SK-N-SH (cell line): ENCODE data around the gene ZCCHC14. TPM values are rescaled to one million over a fixed set of nuclear protein-coding genes. Genes with fewer than 3 reads are reported as not detected.

Experiments
- CTCF ChIA-PET: fragments of 300-600, 350-600 bp; formaldehyde crosslinking; extraction: SDS; loops from one replicate; lab custom pipeline; 2021; lab: Yijun Ruan, JAX
- POLR2A ChIA-PET: fragments of 350-600 bp; sonication (Branson Sonifier 250); formaldehyde crosslinking; extraction: SDS; loops from one replicate; lab custom pipeline; 2020; ENCODE audit warnings: antibody characterized with exemption, inconsistent platforms; lab: Yijun Ruan, JAX
- DNase-seq: peaks from one replicate; pipeline ENCODE4 v3.0.0; 2012
- H2AFZ ChIP-seq: fragments of 200-600 bp; sonication (generic); 2 replicates; pipeline ENCODE4 v1.8.1; 2016; ENCODE audit warnings: antibody characterized with exemption, mild to moderate bottlenecking, low read depth
- H3F3A ChIP-seq: fragments of 200-600 bp; sonication (generic); replicated peaks from 2 replicates; pipeline ENCODE3; 2016; ENCODE audit warnings: antibody characterized with exemption, mild to moderate bottlenecking; ENCODE audit not compliant: insufficient read depth
- H3K27ac ChIP-seq, 2 experiments: fragments of 200-500 bp in 1 of 2; fragments of 200-600 bp in 1 of 2; sonication (Bioruptor generic) in 1 of 2; sonication (generic), shearing (Covaris generic) in 1 of 2; 2 replicates each; pipeline versions ENCODE4 v1.5.1 to v1.6.1; 2014 to 2016; ENCODE audit warnings: low read depth in 2 of 2, inconsistent platforms in 1 of 2, low read length in 1 of 2, mild to moderate bottlenecking in 1 of 2, mixed read lengths in 1 of 2
- H3K27me3 ChIP-seq: fragments of 200-600 bp; sonication (generic), shearing (Covaris generic); 2 replicates; pipeline ENCODE4 v1.6.1; 2016; ENCODE audit warnings: mixed run types; ENCODE audit not compliant: insufficient read depth
- H3K36me3 ChIP-seq, 2 experiments: fragments of 200-500 bp in 1 of 2; fragments of 200-600 bp in 1 of 2; sonication (Bioruptor generic) in 1 of 2; sonication (generic) in 1 of 2; replicated peaks in 1 of 2; 2 replicates each; pipeline versions ENCODE3 to v1.5.1; 2014 to 2016; ENCODE audit warnings: low read length in 1 of 2, mild to moderate bottlenecking in 1 of 2; ENCODE audit not compliant: insufficient read depth in 2 of 2, control insufficient read depth in 1 of 2
- H3K4me1 ChIP-seq, 2 experiments: fragments of 200-500 bp in 1 of 2; fragments of 200-600 bp in 1 of 2; sonication (Bioruptor generic) in 1 of 2; sonication (generic), shearing (Covaris generic) in 1 of 2; 2 replicates each; pipeline versions ENCODE4 v1.5.1 to v1.6.1; 2014 to 2016; ENCODE audit warnings: low read depth in 1 of 2, low read length in 1 of 2, mixed run types in 1 of 2; ENCODE audit not compliant: insufficient read depth in 2 of 2, control insufficient read depth in 1 of 2
- H3K4me2 ChIP-seq: fragments of 200-600 bp; sonication (generic), shearing (Covaris generic); 2 replicates; pipeline ENCODE4 v1.6.1; 2017; ENCODE audit warnings: mixed run types
- H3K4me3 ChIP-seq, 2 experiments: fragments of 200-500 bp in 1 of 2; fragments of 200-600 bp in 1 of 2; sonication (Bioruptor generic) in 1 of 2; sonication (generic), shearing (Covaris generic) in 1 of 2; 2 replicates each; pipeline versions ENCODE4 v1.5.1 to v1.8.1; 2014 to 2016; ENCODE audit warnings: low read depth in 2 of 2, inconsistent platforms in 1 of 2, low read length in 1 of 2, mild to moderate bottlenecking in 1 of 2, mixed read lengths in 1 of 2, moderate library complexity in 1 of 2
- H3K79me2 ChIP-seq: fragments of 200-600 bp; sonication (generic); 2 replicates; pipeline ENCODE4 v1.8.1; 2017; ENCODE audit warnings: mild to moderate bottlenecking; ENCODE audit not compliant: insufficient read depth
- H3K9ac ChIP-seq: fragments of 200-600 bp; sonication (generic); 2 replicates; pipeline ENCODE4 v1.6.1; 2017; ENCODE audit warnings: mixed run types
- H3K9me2 ChIP-seq: fragments of 200-600 bp; sonication (generic); 2 replicates; pipeline ENCODE4 v1.6.1; 2017; ENCODE audit warnings: mixed run types
- H3K9me3 ChIP-seq: fragments of 200-600 bp; sonication (generic); 2 replicates; pipeline ENCODE4 v1.6.1; 2017; ENCODE audit warnings: mixed run types, mild to moderate bottlenecking, moderate library complexity
- H4K20me1 ChIP-seq: fragments of 200-600 bp; sonication (generic); 2 replicates; pipeline ENCODE4 v1.6.1; 2017; ENCODE audit warnings: mild to moderate bottlenecking, mixed run types; ENCODE audit not compliant: insufficient read depth
- CHD2 ChIP-seq: fragments of 150-350 bp; IDR thresholded peaks from 2 replicates; pipeline ENCODE4 v1.6.1; 2018; ENCODE audit warnings: low read length; ENCODE audit not compliant: partially characterized antibody
- FOSL2 ChIP-seq: IDR thresholded peaks from 2 replicates; pipeline ENCODE4 v1.4.0; 2012; ENCODE audit warnings: low read depth, mild to moderate bottlenecking, moderate library complexity, borderline replicate concordance
- FOXM1 ChIP-seq: IDR thresholded peaks from 2 replicates; pipeline ENCODE4 v1.4.0; 2012; ENCODE audit warnings: low read depth, mild to moderate bottlenecking
- GABPA ChIP-seq: IDR thresholded peaks from 2 replicates; pipeline ENCODE4 v1.4.0; 2012; ENCODE audit warnings: low read depth, mild to moderate bottlenecking
- JUND ChIP-seq: IDR thresholded peaks from 2 replicates; pipeline ENCODE4 v1.4.0; 2012
- MEF2A ChIP-seq: IDR thresholded peaks from 2 replicates; pipeline ENCODE4 v1.4.0; 2012; ENCODE audit warnings: low read depth, borderline replicate concordance
- RCOR1 ChIP-seq: fragments of 150-350 bp; IDR thresholded peaks from 2 replicates; pipeline ENCODE4 v1.6.1; 2017; ENCODE audit warnings: antibody characterized with exemption, low read length
- RXRA ChIP-seq: IDR thresholded peaks from 2 replicates; pipeline ENCODE4 v1.4.0; 2012; ENCODE audit warnings: low read depth, mild to moderate bottlenecking, borderline replicate concordance
- SMC3 ChIP-seq: IDR thresholded peaks from 2 replicates; pipeline ENCODE4 v1.6.1; 2012; ENCODE audit warnings: low read depth, low read length, improper control_type of control experiment
- TCF12 ChIP-seq: IDR thresholded peaks from 2 replicates; pipeline ENCODE4 v1.4.0; 2012
- TEAD4 ChIP-seq: IDR thresholded peaks from 2 replicates; pipeline ENCODE4 v1.4.0; 2012; ENCODE audit warnings: mild to moderate bottlenecking, borderline replicate concordance; ENCODE audit not compliant: insufficient read depth
- WGBS: methylation state at CpG from one replicate; pipeline ENCODE4 v1.1.6; 2017; ENCODE audit warnings: low lambda C conversion rate; 5-methylcytosine and 5-hydroxymethylcytosine counted together
- polyA plus RNA-seq, 3 experiments: library from polyadenylated mRNA; depleted of rRNA; stranded (reverse); fragments of >200 nt; gene quantifications; 2 replicates each; pipeline ENCODE4 v1.2.3, GENCODE V29; 2012
- TF ChIP-seq, protein P1 (sequence below): IDR thresholded peaks from 2 replicates; pipeline ENCODE4 v1.6.1; 2012; ENCODE audit warnings: mild to moderate bottlenecking, low read depth, low read length, moderate library complexity
- TF ChIP-seq, protein P2 (sequence below): fragments of 150-350 bp; IDR thresholded peaks from 2 replicates; pipeline ENCODE4 v1.6.1; 2017; ENCODE audit warnings: antibody characterized with exemption, low read length, low read depth, borderline replicate concordance
- TF ChIP-seq, protein P3 (sequence below): fragments of 200-600 bp; sonication (generic); IDR thresholded peaks from 2 replicates; pipeline ENCODE4 v1.6.1; 2017; ENCODE audit warnings: antibody characterized with exemption, mild to moderate bottlenecking, moderate library complexity

Gene ZCCHC14
- polyA plus RNA-seq, 1 of the 3 experiments (the other 2 are of a cell fraction) = 5.7 TPM

DNA sequence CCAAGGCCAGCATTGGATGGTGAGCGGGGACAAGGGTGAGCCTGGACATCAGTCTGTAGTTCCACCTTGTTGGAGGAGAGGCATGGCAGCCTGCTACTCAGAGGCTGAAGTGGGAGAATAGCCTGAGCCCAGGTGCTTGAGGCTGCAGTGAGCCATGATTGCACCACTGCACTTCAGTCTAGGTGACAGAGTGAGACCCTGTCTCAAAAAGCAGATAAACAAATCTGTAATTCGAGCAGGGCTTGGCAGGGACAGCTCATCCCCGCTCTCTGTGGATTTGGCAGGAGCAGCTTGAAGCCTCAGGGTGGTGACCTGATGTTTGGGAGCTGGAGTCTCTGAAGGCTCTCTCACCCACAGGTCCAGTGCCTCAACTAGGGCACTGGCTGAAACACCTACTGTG is 38.6 kb upstream of the ZCCHC14 start:
- TF ChIP-seq TEAD4 (no peak), TCF12 (no peak), RXRA (no peak), CHD2 (no peak), JUND (no peak), SMC3 (no peak), FOSL2 (no peak)
- TF ChIP-seq, protein P1, sequence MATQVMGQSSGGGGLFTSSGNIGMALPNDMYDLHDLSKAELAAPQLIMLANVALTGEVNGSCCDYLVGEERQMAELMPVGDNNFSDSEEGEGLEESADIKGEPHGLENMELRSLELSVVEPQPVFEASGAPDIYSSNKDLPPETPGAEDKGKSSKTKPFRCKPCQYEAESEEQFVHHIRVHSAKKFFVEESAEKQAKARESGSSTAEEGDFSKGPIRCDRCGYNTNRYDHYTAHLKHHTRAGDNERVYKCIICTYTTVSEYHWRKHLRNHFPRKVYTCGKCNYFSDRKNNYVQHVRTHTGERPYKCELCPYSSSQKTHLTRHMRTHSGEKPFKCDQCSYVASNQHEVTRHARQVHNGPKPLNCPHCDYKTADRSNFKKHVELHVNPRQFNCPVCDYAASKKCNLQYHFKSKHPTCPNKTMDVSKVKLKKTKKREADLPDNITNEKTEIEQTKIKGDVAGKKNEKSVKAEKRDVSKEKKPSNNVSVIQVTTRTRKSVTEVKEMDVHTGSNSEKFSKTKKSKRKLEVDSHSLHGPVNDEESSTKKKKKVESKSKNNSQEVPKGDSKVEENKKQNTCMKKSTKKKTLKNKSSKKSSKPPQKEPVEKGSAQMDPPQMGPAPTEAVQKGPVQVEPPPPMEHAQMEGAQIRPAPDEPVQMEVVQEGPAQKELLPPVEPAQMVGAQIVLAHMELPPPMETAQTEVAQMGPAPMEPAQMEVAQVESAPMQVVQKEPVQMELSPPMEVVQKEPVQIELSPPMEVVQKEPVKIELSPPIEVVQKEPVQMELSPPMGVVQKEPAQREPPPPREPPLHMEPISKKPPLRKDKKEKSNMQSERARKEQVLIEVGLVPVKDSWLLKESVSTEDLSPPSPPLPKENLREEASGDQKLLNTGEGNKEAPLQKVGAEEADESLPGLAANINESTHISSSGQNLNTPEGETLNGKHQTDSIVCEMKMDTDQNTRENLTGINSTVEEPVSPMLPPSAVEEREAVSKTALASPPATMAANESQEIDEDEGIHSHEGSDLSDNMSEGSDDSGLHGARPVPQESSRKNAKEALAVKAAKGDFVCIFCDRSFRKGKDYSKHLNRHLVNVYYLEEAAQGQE = no peak
- TF ChIP-seq, protein P2, sequence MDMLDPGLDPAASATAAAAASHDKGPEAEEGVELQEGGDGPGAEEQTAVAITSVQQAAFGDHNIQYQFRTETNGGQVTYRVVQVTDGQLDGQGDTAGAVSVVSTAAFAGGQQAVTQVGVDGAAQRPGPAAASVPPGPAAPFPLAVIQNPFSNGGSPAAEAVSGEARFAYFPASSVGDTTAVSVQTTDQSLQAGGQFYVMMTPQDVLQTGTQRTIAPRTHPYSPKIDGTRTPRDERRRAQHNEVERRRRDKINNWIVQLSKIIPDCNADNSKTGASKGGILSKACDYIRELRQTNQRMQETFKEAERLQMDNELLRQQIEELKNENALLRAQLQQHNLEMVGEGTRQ = no peak
- H4K20me1 ChIP-seq = no peaks in the 10 kb centered on the region
- no peaks in the 10 kb centered on the region for H3K79me2 ChIP-seq
- no peak overlapping the region for H3K9ac ChIP-seq
- H3K4me2 ChIP-seq = no peak overlapping the region
- H3K4me3 ChIP-seq = no peak overlapping the region
- H3K27me3 ChIP-seq = no peaks in the 10 kb centered on the region
- 7% methylated on average over 3 of the region's 3 CpGs for WGBS
- H3K9me3 ChIP-seq = no peaks in the 10 kb centered on the region
- no peaks in the 10 kb centered on the region for H3F3A ChIP-seq
- POLR2A ChIA-PET = no interaction called here
- no peaks in the 10 kb centered on the region for H3K9me2 ChIP-seq
- CTCF ChIA-PET = no interaction called here
- no peaks in the 10 kb centered on the region for H3K4me1 ChIP-seq
- H3K27ac ChIP-seq = no peak overlapping the region
- H3K36me3 ChIP-seq = no peaks in the 10 kb centered on the region
- no peak overlapping the region for H2AFZ ChIP-seq
- no peak for DNase-seq

DNA sequence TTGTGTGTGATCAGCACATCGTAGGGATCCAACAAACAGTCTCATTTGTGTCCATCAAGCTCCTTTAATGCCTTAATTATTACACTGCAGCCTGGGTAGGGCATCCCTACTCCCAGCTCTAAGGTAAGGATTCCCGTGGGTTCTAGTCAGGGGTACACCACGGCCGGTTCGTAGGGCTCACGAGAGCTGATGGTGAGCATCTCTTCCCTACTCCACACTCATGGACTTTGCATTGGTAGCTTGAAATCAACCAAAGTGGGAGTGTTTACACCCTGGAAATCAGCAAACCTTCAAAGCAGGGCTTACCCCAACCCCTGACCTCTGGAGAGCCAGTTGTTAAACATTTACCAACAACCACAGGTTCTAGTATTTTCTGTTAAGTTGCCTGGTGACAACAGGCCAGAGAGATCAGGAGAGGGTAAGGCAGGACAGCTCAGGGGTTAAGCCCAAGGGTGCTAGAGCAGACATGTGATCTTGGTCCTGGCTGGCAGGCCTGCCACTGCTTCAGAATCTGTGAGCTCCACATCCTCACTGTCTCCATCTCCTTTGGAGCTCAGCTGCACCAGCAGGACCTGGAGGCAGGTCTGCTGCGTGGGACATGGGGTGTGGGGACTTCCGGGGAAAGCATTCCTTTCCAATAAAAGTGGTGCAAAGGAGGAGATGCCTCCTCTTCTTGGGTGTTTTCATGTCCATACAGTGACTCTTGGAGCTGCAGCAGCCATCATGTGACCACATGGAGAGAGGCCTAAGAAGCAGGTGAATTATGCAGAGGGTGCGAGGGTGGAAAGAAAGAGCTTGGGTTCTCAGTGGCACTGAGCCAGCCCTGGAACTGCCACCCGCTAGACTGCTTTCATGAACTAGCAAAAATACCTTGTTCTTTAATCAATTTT is 36.1 kb upstream of the ZCCHC14 start:
- TF ChIP-seq, protein P3, sequence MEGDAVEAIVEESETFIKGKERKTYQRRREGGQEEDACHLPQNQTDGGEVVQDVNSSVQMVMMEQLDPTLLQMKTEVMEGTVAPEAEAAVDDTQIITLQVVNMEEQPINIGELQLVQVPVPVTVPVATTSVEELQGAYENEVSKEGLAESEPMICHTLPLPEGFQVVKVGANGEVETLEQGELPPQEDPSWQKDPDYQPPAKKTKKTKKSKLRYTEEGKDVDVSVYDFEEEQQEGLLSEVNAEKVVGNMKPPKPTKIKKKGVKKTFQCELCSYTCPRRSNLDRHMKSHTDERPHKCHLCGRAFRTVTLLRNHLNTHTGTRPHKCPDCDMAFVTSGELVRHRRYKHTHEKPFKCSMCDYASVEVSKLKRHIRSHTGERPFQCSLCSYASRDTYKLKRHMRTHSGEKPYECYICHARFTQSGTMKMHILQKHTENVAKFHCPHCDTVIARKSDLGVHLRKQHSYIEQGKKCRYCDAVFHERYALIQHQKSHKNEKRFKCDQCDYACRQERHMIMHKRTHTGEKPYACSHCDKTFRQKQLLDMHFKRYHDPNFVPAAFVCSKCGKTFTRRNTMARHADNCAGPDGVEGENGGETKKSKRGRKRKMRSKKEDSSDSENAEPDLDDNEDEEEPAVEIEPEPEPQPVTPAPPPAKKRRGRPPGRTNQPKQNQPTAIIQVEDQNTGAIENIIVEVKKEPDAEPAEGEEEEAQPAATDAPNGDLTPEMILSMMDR = no peak
- TF ChIP-seq CHD2 = no peak
- no peak for TF ChIP-seq FOXM1
- no peak for TF ChIP-seq TEAD4
- no peak for TF ChIP-seq RCOR1
- TF ChIP-seq MEF2A = no peak
- TF ChIP-seq TCF12 = no peak
- no peak for TF ChIP-seq GABPA
- TF ChIP-seq, all 33 proteins: peak for 0
- H3K9ac ChIP-seq = no peak overlapping the region
- no peak overlapping the region for H3K27ac ChIP-seq
- no peaks in the 10 kb centered on the region for H3K9me3 ChIP-seq
- no peaks in the 10 kb centered on the region for H4K20me1 ChIP-seq
- no peak overlapping the region for H3K4me2 ChIP-seq
- ChIA-PET CTCF (interaction anchor here (0.8 to 1.6 kb wide), 4 partner anchors 22 to 107 kb away, joined by 3 to 5 read pairs (median 4); no protein-coding TSS in a partner anchor), POLR2A (no interaction called here)
- 63% methylated on average over 10 of the region's 10 CpGs for WGBS
- H2AFZ ChIP-seq = no peak overlapping the region
- H3K79me2 ChIP-seq = no peaks in the 10 kb centered on the region
- no peaks in the 10 kb centered on the region for H3K36me3 ChIP-seq
- no peaks in the 10 kb centered on the region for H3K9me2 ChIP-seq
- no peaks in the 10 kb centered on the region for H3K27me3 ChIP-seq
- H3K4me1 ChIP-seq = no peaks in the 10 kb centered on the region
- no peak for DNase-seq
- no peaks in the 10 kb centered on the region for H3F3A ChIP-seq
- H3K4me3 ChIP-seq = no peak overlapping the region
